WTC11 (cell line): Measurements from ENCODE around the gene MTERF4. TPM values are rescaled to one million over a fixed set of nuclear protein-coding genes. Genes with fewer than 3 reads are reported as not detected.

Experiments used
- CBFB ChIP-seq: sonication (generic); formaldehyde crosslinking; IDR thresholded peaks from 2 replicates; pipeline ENCODE4 v1.8.1; 2022; ENCODE audit warnings: mild to moderate bottlenecking, low read depth, missing genetic modification reagents
- CREM ChIP-seq: sonication (generic); formaldehyde crosslinking; IDR thresholded peaks from 2 replicates; pipeline ENCODE4 v1.8.1; 2022; ENCODE audit warnings: mild to moderate bottlenecking, missing genetic modification reagents, moderate library complexity
- EMX1 ChIP-seq: fragments of 250-450 bp; sonication (Bioruptor Pico); IDR thresholded peaks from 2 replicates; pipeline ENCODE4 v1.8.0; 2021; ENCODE audit warnings: mild to moderate bottlenecking
- GABPB1 ChIP-seq: sonication (generic); formaldehyde crosslinking; IDR thresholded peaks from 2 replicates; pipeline ENCODE4 v1.8.1; 2023; ENCODE audit warnings: mild to moderate bottlenecking, missing genetic modification reagents
- GTF2I ChIP-seq: fragments of 250-450 bp; sonication (Bioruptor Pico); conservative IDR thresholded peaks from 2 replicates; pipeline ENCODE4 v1.4.0; 2021; ENCODE audit warnings: mild to moderate bottlenecking
- IRF2 ChIP-seq: sonication (generic); formaldehyde crosslinking; IDR thresholded peaks from 2 replicates; pipeline ENCODE4 v1.8.0; 2022; ENCODE audit warnings: low read depth, missing genetic modification reagents, borderline replicate concordance
- MYBL2 ChIP-seq: sonication (generic); formaldehyde crosslinking; IDR thresholded peaks from 2 replicates; pipeline ENCODE4 v1.8.1; 2023; ENCODE audit warnings: mild to moderate bottlenecking, moderate library complexity, missing genetic modification reagents
- NFATC4 ChIP-seq: fragments of 250-450 bp; sonication (Bioruptor Pico); IDR thresholded peaks from 2 replicates; pipeline ENCODE4 v1.9.0; 2021; ENCODE audit warnings: mild to moderate bottlenecking
- NFE2L1 ChIP-seq: sonication (generic); formaldehyde crosslinking; IDR thresholded peaks from 2 replicates; pipeline ENCODE4 v1.8.1; 2023; ENCODE audit warnings: missing genetic modification reagents
- RORB ChIP-seq: fragments of 250-450 bp; sonication (Bioruptor Pico); IDR thresholded peaks from 2 replicates; pipeline ENCODE4 v1.9.0; 2021; ENCODE audit warnings: mild to moderate bottlenecking
- SOX15 ChIP-seq: fragments of 250-450 bp; sonication (Bioruptor Pico); IDR thresholded peaks from 2 replicates; pipeline ENCODE4 v1.9.0; 2021; ENCODE audit warnings: mild to moderate bottlenecking
- SP1 ChIP-seq: sonication (generic); formaldehyde crosslinking; conservative IDR thresholded peaks from 2 replicates; pipeline ENCODE4 v1.8.1; 2022; ENCODE audit warnings: missing genetic modification reagents
- ZNF138 ChIP-seq: sonication (generic); formaldehyde crosslinking; conservative IDR thresholded peaks from 2 replicates; pipeline ENCODE4 v1.8.1; 2022; ENCODE audit warnings: mild to moderate bottlenecking, moderate library complexity, missing genetic modification reagents
- ZNF232 ChIP-seq: sonication (generic); formaldehyde crosslinking; IDR thresholded peaks from 2 replicates; pipeline ENCODE4 v1.8.0; 2022; ENCODE audit warnings: mild to moderate bottlenecking, missing genetic modification reagents
- ZNF263 ChIP-seq: sonication (generic); formaldehyde crosslinking; IDR thresholded peaks from 2 replicates; pipeline ENCODE4 v1.8.1; 2022; ENCODE audit warnings: low read depth, mild to moderate bottlenecking, moderate library complexity, missing genetic modification reagents
- ZNF671 ChIP-seq: fragments of 250-450 bp; sonication (Bioruptor Pico); IDR thresholded peaks from 2 replicates; pipeline ENCODE4 v1.8.0; 2021; ENCODE audit warnings: mild to moderate bottlenecking
- total RNA-seq: library from RNA; stranded (reverse); gene quantifications from 3 replicates; pipeline ENCODE4 v1.2.3, GENCODE V29; 2021
- TF ChIP-seq, protein P1 (sequence below): sonication (generic); formaldehyde crosslinking; IDR thresholded peaks from 2 replicates; pipeline ENCODE4 v1.8.0; 2022; ENCODE audit warnings: mild to moderate bottlenecking, missing genetic modification reagents
- TF ChIP-seq, protein P2 (sequence below): sonication (generic); formaldehyde crosslinking; IDR thresholded peaks from 2 replicates; pipeline ENCODE4 v1.8.0; 2022; ENCODE audit warnings: mild to moderate bottlenecking, missing genetic modification reagents
- TF ChIP-seq, protein P3 (sequence below): sonication (generic); formaldehyde crosslinking; IDR thresholded peaks from 2 replicates; pipeline ENCODE4 v1.8.0; 2023; ENCODE audit warnings: missing genetic modification reagents
- TF ChIP-seq, protein P4 (sequence below): fragments of 250-450 bp; sonication (Bioruptor Pico); IDR thresholded peaks from 2 replicates; pipeline ENCODE4 v1.9.0; 2021; ENCODE audit warnings: moderate library complexity, mild to moderate bottlenecking, inconsistent platforms, borderline replicate concordance
- TF ChIP-seq, protein P5 (sequence below): fragments of 250-450 bp; sonication (Bioruptor Pico); IDR thresholded peaks from 2 replicates; pipeline ENCODE4 v1.9.0; 2021; ENCODE audit warnings: mild to moderate bottlenecking, borderline replicate concordance
- TF ChIP-seq, protein P6 (sequence below): fragments of 250-450 bp; sonication (Bioruptor Pico); IDR thresholded peaks from 2 replicates; pipeline ENCODE4 v2.1.2; 2022; ENCODE audit warnings: mild to moderate bottlenecking, moderate library complexity
- TF ChIP-seq, protein P7 (sequence below): sonication (generic); formaldehyde crosslinking; IDR thresholded peaks from 2 replicates; pipeline ENCODE4 v1.8.1; 2023; ENCODE audit warnings: mild to moderate bottlenecking, missing genetic modification reagents, borderline replicate concordance
- TF ChIP-seq, protein P8 (sequence below): sonication (generic); formaldehyde crosslinking; IDR thresholded peaks from 2 replicates; pipeline ENCODE4 v1.8.0; 2023; ENCODE audit warnings: mild to moderate bottlenecking, missing genetic modification reagents

The MTERF4 gene
- total RNA-seq, 1 experiment from 2014 or later: 23.3 TPM

DNA sequence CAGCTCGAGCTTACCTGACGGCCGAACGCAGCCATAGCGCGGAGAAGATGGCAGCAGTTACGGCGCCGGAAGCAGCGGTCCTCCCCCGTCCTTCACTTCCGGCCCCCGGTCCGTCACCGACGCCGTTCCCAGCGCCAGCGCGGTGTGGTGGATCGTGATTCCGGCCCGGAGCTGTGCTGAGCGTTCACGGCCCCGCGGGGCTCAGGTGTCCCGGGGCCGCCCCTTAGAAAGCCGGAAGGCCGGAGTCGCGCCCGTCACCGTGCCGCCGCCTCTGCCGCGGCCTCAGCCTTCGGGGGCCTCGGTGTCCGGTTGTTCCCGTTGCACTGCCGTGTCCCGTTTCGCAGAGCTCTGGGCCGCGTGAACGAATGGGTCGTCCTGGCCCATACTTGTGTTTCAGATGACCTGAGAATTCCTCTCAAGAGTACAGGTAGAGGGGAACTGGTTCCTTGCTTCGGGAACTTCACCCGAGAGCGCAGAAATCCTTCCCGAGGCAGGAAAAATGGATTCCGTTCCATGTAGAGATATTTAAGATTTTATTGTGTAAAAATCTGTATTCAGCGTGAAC is at the start of gene MTERF4 (continued):
- TF ChIP-seq ZNF232 (CRISPR knock-in tag): no peak; the same call in none of the 2 replicates
- TF ChIP-seq, protein P1, sequence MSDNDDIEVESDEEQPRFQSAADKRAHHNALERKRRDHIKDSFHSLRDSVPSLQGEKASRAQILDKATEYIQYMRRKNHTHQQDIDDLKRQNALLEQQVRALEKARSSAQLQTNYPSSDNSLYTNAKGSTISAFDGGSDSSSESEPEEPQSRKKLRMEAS (CRISPR knock-in tag): peak; percentile 80; the same call in 1 of the 2 replicates
- peak; percentile 90; the same call in 1 of the 2 replicates for TF ChIP-seq CBFB (CRISPR knock-in tag)
- TF ChIP-seq, protein P2, sequence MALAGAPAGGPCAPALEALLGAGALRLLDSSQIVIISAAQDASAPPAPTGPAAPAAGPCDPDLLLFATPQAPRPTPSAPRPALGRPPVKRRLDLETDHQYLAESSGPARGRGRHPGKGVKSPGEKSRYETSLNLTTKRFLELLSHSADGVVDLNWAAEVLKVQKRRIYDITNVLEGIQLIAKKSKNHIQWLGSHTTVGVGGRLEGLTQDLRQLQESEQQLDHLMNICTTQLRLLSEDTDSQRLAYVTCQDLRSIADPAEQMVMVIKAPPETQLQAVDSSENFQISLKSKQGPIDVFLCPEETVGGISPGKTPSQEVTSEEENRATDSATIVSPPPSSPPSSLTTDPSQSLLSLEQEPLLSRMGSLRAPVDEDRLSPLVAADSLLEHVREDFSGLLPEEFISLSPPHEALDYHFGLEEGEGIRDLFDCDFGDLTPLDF (CRISPR knock-in tag): no peak
- peak; percentile 91 for TF ChIP-seq SP1 (CRISPR knock-in tag)
- TF ChIP-seq, protein P3, sequence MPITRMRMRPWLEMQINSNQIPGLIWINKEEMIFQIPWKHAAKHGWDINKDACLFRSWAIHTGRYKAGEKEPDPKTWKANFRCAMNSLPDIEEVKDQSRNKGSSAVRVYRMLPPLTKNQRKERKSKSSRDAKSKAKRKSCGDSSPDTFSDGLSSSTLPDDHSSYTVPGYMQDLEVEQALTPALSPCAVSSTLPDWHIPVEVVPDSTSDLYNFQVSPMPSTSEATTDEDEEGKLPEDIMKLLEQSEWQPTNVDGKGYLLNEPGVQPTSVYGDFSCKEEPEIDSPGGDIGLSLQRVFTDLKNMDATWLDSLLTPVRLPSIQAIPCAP (CRISPR knock-in tag): no peak
- TF ChIP-seq, protein P4, sequence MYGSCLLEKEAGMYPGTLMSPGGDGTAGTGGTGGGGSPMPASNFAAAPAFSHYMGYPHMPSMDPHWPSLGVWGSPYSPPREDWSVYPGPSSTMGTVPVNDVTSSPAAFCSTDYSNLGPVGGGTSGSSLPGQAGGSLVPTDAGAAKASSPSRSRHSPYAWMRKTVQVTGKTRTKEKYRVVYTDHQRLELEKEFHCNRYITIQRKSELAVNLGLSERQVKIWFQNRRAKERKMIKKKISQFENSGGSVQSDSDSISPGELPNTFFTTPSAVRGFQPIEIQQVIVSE: no peak
- TF ChIP-seq ZNF138 (CRISPR knock-in tag): 0 out of 2 replicates have a peak, but pooled peaks have one; percentile 64
- TF ChIP-seq NFE2L1 (CRISPR knock-in tag): peak; percentile 82
- TF ChIP-seq, protein P5, sequence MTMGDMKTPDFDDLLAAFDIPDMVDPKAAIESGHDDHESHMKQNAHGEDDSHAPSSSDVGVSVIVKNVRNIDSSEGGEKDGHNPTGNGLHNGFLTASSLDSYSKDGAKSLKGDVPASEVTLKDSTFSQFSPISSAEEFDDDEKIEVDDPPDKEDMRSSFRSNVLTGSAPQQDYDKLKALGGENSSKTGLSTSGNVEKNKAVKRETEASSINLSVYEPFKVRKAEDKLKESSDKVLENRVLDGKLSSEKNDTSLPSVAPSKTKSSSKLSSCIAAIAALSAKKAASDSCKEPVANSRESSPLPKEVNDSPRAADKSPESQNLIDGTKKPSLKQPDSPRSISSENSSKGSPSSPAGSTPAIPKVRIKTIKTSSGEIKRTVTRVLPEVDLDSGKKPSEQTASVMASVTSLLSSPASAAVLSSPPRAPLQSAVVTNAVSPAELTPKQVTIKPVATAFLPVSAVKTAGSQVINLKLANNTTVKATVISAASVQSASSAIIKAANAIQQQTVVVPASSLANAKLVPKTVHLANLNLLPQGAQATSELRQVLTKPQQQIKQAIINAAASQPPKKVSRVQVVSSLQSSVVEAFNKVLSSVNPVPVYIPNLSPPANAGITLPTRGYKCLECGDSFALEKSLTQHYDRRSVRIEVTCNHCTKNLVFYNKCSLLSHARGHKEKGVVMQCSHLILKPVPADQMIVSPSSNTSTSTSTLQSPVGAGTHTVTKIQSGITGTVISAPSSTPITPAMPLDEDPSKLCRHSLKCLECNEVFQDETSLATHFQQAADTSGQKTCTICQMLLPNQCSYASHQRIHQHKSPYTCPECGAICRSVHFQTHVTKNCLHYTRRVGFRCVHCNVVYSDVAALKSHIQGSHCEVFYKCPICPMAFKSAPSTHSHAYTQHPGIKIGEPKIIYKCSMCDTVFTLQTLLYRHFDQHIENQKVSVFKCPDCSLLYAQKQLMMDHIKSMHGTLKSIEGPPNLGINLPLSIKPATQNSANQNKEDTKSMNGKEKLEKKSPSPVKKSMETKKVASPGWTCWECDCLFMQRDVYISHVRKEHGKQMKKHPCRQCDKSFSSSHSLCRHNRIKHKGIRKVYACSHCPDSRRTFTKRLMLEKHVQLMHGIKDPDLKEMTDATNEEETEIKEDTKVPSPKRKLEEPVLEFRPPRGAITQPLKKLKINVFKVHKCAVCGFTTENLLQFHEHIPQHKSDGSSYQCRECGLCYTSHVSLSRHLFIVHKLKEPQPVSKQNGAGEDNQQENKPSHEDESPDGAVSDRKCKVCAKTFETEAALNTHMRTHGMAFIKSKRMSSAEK (CRISPR knock-in tag): no peak
- peak; percentile 79 for TF ChIP-seq ZNF263 (CRISPR knock-in tag)
- no peak for TF ChIP-seq GTF2I (CRISPR knock-in tag)
- TF ChIP-seq, protein P6, sequence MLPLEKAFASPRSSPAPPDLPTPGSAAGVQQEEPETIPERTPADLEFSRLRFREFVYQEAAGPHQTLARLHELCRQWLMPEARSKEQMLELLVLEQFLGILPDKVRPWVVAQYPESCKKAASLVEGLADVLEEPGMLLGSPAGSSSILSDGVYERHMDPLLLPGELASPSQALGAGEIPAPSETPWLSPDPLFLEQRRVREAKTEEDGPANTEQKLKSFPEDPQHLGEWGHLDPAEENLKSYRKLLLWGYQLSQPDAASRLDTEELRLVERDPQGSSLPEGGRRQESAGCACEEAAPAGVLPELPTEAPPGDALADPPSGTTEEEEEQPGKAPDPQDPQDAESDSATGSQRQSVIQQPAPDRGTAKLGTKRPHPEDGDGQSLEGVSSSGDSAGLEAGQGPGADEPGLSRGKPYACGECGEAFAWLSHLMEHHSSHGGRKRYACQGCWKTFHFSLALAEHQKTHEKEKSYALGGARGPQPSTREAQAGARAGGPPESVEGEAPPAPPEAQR: no peak
- TF ChIP-seq, protein P7, sequence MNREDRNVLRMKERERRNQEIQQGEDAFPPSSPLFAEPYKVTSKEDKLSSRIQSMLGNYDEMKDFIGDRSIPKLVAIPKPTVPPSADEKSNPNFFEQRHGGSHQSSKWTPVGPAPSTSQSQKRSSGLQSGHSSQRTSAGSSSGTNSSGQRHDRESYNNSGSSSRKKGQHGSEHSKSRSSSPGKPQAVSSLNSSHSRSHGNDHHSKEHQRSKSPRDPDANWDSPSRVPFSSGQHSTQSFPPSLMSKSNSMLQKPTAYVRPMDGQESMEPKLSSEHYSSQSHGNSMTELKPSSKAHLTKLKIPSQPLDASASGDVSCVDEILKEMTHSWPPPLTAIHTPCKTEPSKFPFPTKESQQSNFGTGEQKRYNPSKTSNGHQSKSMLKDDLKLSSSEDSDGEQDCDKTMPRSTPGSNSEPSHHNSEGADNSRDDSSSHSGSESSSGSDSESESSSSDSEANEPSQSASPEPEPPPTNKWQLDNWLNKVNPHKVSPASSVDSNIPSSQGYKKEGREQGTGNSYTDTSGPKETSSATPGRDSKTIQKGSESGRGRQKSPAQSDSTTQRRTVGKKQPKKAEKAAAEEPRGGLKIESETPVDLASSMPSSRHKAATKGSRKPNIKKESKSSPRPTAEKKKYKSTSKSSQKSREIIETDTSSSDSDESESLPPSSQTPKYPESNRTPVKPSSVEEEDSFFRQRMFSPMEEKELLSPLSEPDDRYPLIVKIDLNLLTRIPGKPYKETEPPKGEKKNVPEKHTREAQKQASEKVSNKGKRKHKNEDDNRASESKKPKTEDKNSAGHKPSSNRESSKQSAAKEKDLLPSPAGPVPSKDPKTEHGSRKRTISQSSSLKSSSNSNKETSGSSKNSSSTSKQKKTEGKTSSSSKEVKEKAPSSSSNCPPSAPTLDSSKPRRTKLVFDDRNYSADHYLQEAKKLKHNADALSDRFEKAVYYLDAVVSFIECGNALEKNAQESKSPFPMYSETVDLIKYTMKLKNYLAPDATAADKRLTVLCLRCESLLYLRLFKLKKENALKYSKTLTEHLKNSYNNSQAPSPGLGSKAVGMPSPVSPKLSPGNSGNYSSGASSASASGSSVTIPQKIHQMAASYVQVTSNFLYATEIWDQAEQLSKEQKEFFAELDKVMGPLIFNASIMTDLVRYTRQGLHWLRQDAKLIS (CRISPR knock-in tag): peak; percentile 48; the same call in 1 of the 2 replicates
- peak; percentile 73; the same call in 1 of the 2 replicates for TF ChIP-seq CREM (CRISPR knock-in tag)
- peak; percentile 95 for TF ChIP-seq GABPB1
- TF ChIP-seq IRF2 (CRISPR knock-in tag): no peak
- no peak for TF ChIP-seq SOX15 (CRISPR knock-in tag)
- TF ChIP-seq, protein P8, sequence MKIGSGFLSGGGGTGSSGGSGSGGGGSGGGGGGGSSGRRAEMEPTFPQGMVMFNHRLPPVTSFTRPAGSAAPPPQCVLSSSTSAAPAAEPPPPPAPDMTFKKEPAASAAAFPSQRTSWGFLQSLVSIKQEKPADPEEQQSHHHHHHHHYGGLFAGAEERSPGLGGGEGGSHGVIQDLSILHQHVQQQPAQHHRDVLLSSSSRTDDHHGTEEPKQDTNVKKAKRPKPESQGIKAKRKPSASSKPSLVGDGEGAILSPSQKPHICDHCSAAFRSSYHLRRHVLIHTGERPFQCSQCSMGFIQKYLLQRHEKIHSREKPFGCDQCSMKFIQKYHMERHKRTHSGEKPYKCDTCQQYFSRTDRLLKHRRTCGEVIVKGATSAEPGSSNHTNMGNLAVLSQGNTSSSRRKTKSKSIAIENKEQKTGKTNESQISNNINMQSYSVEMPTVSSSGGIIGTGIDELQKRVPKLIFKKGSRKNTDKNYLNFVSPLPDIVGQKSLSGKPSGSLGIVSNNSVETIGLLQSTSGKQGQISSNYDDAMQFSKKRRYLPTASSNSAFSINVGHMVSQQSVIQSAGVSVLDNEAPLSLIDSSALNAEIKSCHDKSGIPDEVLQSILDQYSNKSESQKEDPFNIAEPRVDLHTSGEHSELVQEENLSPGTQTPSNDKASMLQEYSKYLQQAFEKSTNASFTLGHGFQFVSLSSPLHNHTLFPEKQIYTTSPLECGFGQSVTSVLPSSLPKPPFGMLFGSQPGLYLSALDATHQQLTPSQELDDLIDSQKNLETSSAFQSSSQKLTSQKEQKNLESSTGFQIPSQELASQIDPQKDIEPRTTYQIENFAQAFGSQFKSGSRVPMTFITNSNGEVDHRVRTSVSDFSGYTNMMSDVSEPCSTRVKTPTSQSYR: 0 out of 2 replicates have a peak, but pooled peaks have one; percentile 36
- no peak for TF ChIP-seq NFATC4
- peak; percentile 75; the same call in 1 of the 2 replicates for TF ChIP-seq MYBL2
- TF ChIP-seq EMX1 (CRISPR knock-in tag): no peak
- no peak for TF ChIP-seq ZNF671 (CRISPR knock-in tag)
- no peak for TF ChIP-seq RORB (CRISPR knock-in tag)
